ENCODE results near the gene DNAJB14.

DNAJB14 gene

DNA sequence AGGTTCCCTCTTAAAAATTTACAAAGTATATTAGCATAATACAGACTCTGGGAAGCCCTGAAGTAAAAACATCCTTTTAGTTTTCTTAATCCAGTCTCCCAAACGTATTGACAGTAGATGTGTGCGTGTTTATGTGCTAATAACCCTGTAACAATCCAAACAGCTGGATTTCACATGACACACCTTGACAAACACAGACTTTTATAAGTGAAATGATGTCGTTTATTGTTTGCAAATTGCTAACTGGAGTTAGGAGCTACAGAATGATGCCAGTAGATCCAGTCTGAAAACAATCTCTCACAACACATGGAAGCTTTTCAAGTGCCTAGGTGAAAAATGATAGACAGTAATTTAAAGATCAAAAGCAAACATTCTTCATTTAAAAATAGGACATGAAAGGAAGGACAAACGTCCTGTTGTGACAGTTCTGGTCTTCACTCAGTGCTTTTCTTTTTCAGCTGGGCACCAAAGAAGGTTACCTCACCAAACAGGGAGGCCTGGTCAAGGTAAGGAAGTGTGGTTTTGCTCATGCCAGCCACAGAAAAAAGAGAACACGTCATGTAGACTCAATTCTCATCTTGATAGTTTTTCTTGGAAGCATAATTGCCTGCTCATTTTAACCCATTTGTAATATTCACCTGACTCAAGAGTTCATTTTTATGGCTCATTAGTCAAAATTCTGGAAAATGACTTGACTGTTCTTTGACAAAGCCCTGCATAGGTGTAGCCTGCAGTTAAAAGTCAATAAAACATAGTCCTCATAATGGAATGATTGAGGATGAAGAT lies 85.1 kb downstream of the DNAJB14 start:
- H3K4me1 ChIP-seq (ENCODE audit: control insufficient read depth in 1 of 2, insufficient read depth in 2 of 2, low read length in 2 of 2) = peaks cover 0 to 4% of the 10 kb centered on the region in 2 donors
- no peaks in the 10 kb centered on the region for H3K36me3 ChIP-seq (ENCODE audit: control insufficient read depth in 1 of 2, insufficient read depth in 2 of 2, low read length in 2 of 2)
- H3K9me3 ChIP-seq (ENCODE audit: control insufficient read depth in 1 of 2, low read length in 2 of 2) = no peaks in the 10 kb centered on the region
- H3K27ac ChIP-seq (ENCODE audit: low read length) = no peak overlapping the region
- H3K27me3 ChIP-seq (ENCODE audit: low read depth, low read length) = no peaks in the 10 kb centered on the region
- H3K4me3 ChIP-seq (ENCODE audit: low read depth in 1 of 2, low read length in 2 of 2) = no peak overlapping the region

DNA sequence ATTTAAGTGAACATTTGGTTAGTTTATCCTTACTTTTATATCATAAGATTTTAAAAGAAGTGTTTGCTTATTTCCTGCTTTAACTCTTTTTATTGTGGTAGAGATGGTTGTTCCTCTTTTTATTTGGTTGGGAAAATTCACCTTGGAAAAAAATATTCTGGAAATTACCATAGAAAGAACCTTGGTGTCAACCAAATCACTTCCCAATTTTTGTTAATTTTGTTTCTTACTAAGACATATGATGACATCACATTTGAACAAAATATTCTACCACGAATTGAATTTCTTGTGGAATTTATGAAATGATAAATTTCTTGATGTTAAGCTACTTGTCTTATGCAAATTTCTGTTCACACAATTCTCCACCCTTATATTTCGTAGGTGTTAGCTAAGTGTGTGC lies 85.9 kb downstream of the DNAJB14 start:
- Histone ChIP-seq H3K9me3 (ENCODE audit: control insufficient read depth in 1 of 2, low read length in 2 of 2) (no peaks in the 10 kb centered on the region), H3K4me1 (ENCODE audit: control insufficient read depth in 1 of 2, insufficient read depth in 2 of 2, low read length in 2 of 2) (peaks cover 0 to 4% of the 10 kb centered on the region in 2 donors), H3K27ac (ENCODE audit: low read length) (no peak overlapping the region), H3K36me3 (ENCODE audit: control insufficient read depth in 1 of 2, insufficient read depth in 2 of 2, low read length in 2 of 2) (no peaks in the 10 kb centered on the region), H3K27me3 (ENCODE audit: low read depth, low read length) (no peaks in the 10 kb centered on the region), H3K4me3 (ENCODE audit: low read depth in 1 of 2, low read length in 2 of 2) (no peak overlapping the region)

DNA sequence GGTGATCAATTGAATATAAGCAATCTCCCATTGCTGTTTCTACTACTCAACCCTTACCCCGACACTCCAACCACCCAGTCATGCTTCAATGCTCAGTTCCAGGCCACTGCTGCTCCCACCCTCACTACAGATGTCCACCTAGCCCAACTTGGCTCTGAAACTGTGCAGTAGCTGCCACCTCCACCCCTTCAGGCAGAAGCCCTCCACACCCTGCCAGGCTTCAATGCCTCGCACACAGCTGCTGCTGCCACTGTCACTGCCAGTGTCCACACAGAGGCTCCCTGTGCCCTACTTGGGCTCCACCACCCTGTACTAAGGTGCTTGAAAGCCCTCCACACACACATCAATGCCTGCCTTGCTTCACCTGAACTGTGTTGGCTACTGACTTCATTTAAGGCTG lies 86.8 kb downstream of the DNAJB14 start:
- Histone ChIP-seq H3K27ac (ENCODE audit: low read length) (no peak overlapping the region), H3K4me3 (ENCODE audit: low read depth in 1 of 2, low read length in 2 of 2) (no peak overlapping the region), H3K9me3 (ENCODE audit: control insufficient read depth in 1 of 2, low read length in 2 of 2) (peaks cover 0 to 3% of the 10 kb centered on the region in 2 donors), H3K36me3 (ENCODE audit: control insufficient read depth in 1 of 2, insufficient read depth in 2 of 2, low read length in 2 of 2) (no peaks in the 10 kb centered on the region), H3K4me1 (ENCODE audit: control insufficient read depth in 1 of 2, insufficient read depth in 2 of 2, low read length in 2 of 2) (peaks cover 0 to 4% of the 10 kb centered on the region in 2 donors), H3K27me3 (ENCODE audit: low read depth, low read length) (no peaks in the 10 kb centered on the region)

DNA sequence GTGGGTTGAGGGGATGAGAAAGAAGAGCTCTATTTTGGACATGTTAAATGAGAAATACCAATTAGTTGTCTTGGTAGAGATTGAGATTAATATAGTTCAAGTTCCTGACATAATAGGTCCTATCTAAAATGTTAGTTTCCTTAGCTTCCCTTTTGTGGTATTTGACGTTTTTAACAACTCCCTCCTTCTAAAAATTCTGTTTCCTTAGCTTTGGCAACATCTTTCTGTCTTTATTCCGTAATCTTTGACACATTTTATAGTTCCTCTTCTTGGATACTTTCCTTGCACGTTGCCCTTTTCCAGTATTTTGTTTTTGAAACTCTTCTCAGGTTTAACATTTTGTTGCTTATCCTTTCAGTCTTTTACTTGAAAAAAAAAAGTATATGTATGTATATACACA lies 89.1 kb downstream of the DNAJB14 start:
- no peaks in the 10 kb centered on the region for H3K36me3 ChIP-seq (ENCODE audit: control insufficient read depth in 1 of 2, insufficient read depth in 2 of 2, low read length in 2 of 2)
- no peak overlapping the region for H3K4me3 ChIP-seq (ENCODE audit: low read depth in 1 of 2, low read length in 2 of 2)
- H3K9me3 ChIP-seq (ENCODE audit: control insufficient read depth in 1 of 2, low read length in 2 of 2) = peaks cover 0 to 6% of the 10 kb centered on the region in 2 donors
- no peaks in the 10 kb centered on the region for H3K27me3 ChIP-seq (ENCODE audit: low read depth, low read length)
- H3K4me1 ChIP-seq (ENCODE audit: control insufficient read depth in 1 of 2, insufficient read depth in 2 of 2, low read length in 2 of 2) = peaks cover 0 to 4% of the 10 kb centered on the region in 2 donors
- no peak overlapping the region for H3K27ac ChIP-seq (ENCODE audit: low read length)

DNA sequence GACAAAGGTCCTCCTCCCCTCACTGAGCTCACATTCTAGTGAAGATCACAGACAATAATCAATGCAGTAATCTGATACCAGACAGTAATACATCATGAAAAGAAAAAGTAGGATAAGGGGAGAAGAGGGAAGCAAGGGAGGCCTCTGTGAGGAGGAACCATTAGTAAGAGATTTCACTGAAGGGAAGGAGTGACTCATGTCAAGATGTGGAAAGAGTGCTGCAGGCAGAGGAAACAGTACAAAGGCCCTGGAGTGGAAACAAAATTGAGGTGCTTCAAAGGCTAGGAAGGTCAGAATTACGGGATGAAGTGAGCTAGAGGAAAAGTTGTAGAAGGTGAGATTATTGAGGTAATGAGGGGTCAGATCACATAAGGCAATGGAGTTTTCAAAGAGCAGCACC lies 90.3 kb downstream of the DNAJB14 start:
- Histone ChIP-seq H3K36me3 (ENCODE audit: control insufficient read depth in 1 of 2, insufficient read depth in 2 of 2, low read length in 2 of 2) (no peaks in the 10 kb centered on the region), H3K4me3 (ENCODE audit: low read depth in 1 of 2, low read length in 2 of 2) (no peak overlapping the region), H3K27ac (ENCODE audit: low read length) (no peak overlapping the region)

DNA sequence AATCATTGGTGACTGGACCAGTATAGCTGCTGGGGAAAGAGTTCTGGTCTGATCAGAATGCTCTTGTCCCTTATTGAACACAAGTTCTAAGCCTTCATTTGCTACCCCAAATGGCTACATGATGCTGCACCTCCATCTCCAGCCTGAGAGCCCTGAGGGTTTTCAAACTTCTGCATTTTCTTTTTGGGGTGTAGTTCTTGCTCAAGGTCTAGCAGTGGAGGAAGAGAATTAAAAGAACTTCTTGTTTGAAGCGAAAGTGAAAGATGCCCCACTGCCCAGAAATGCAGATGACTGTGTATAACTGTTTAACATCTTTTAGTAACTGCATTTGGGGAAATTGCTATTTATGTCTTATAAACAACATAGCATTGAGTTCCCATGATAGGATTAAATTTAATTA lies 90.7 kb downstream of the DNAJB14 start:
- H3K4me1 ChIP-seq (ENCODE audit: control insufficient read depth in 1 of 2, insufficient read depth in 2 of 2, low read length in 2 of 2) = peaks cover 0 to 4% of the 10 kb centered on the region in 2 donors
- H3K9me3 ChIP-seq (ENCODE audit: control insufficient read depth in 1 of 2, low read length in 2 of 2) = peaks cover 0 to 6% of the 10 kb centered on the region in 2 donors
- H3K4me3 ChIP-seq (ENCODE audit: low read depth in 1 of 2, low read length in 2 of 2) = no peak overlapping the region
- no peaks in the 10 kb centered on the region for H3K27me3 ChIP-seq (ENCODE audit: low read depth, low read length)
- H3K36me3 ChIP-seq (ENCODE audit: control insufficient read depth in 1 of 2, insufficient read depth in 2 of 2, low read length in 2 of 2) = no peaks in the 10 kb centered on the region
- no peak overlapping the region for H3K27ac ChIP-seq (ENCODE audit: low read length)

More for the DNA sequence above, 90.3 kb downstream of the DNAJB14 start:
- Histone ChIP-seq H3K27me3 (ENCODE audit: low read depth, low read length) (no peaks in the 10 kb centered on the region), H3K9me3 (ENCODE audit: control insufficient read depth in 1 of 2, low read length in 2 of 2) (peaks cover 0 to 6% of the 10 kb centered on the region in 2 donors), H3K4me1 (ENCODE audit: control insufficient read depth in 1 of 2, insufficient read depth in 2 of 2, low read length in 2 of 2) (peaks cover 0 to 4% of the 10 kb centered on the region in 2 donors)

DNA sequence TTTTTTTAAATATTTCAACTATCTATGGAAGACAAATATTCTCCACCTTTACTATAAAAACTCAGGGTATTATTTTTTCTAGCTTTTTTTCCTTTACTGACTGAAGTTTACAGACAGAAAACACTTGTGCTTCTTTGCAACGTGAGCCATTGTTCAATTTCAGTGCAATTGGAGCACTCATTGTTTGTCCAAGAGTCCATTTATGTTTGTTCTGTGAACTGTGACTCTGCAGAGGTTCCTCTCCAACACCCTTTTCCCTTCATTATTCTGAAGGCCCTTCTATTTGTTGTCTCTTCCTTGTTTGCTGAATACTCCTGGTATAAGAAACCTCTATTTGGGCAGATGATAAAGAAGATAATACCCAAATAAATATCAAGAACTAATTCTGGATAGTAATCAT lies 92.4 kb downstream of the DNAJB14 start:
- no peak overlapping the region for H3K27ac ChIP-seq (ENCODE audit: low read length)
- H3K36me3 ChIP-seq (ENCODE audit: control insufficient read depth in 1 of 2, insufficient read depth in 2 of 2, low read length in 2 of 2) = no peaks in the 10 kb centered on the region
- H3K4me3 ChIP-seq (ENCODE audit: low read depth in 1 of 2, low read length in 2 of 2) = no peak overlapping the region
- peaks cover 0 to 6% of the 10 kb centered on the region in 2 donors for H3K9me3 ChIP-seq (ENCODE audit: control insufficient read depth in 1 of 2, low read length in 2 of 2)
- peaks cover 0 to 4% of the 10 kb centered on the region in 2 donors for H3K4me1 ChIP-seq (ENCODE audit: control insufficient read depth in 1 of 2, insufficient read depth in 2 of 2, low read length in 2 of 2)
- no peaks in the 10 kb centered on the region for H3K27me3 ChIP-seq (ENCODE audit: low read depth, low read length)

DNA sequence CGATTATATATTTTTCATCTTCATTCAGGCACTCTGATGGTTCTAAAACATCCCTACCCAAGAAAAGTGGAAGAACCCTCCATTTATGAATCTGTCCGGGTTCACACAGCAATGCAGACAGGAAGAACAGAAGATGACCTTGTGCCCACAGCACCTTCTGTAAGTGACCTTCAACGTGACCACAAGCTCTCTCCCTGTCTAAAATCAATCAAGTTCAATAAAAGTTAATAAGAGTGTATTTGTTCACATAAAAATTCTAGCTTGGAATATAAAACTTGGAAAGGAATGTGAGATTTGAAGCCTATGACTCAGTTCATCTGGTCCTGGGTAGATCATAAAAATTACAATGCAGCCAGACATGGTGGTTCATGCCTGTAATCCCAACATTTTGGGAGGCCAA lies 93.2 kb downstream of the DNAJB14 start:
- no peak overlapping the region for H3K27ac ChIP-seq (ENCODE audit: low read length)
- H3K36me3 ChIP-seq (ENCODE audit: control insufficient read depth in 1 of 2, insufficient read depth in 2 of 2, low read length in 2 of 2) = no peaks in the 10 kb centered on the region
- no peaks in the 10 kb centered on the region for H3K27me3 ChIP-seq (ENCODE audit: low read depth, low read length)
- H3K4me3 ChIP-seq (ENCODE audit: low read depth in 1 of 2, low read length in 2 of 2) = no peak overlapping the region
- H3K4me1 ChIP-seq (ENCODE audit: control insufficient read depth in 1 of 2, insufficient read depth in 2 of 2, low read length in 2 of 2) = peaks cover 0 to 4% of the 10 kb centered on the region in 2 donors
- H3K9me3 ChIP-seq (ENCODE audit: control insufficient read depth in 1 of 2, low read length in 2 of 2) = peaks cover 0 to 6% of the 10 kb centered on the region in 2 donors

DNA sequence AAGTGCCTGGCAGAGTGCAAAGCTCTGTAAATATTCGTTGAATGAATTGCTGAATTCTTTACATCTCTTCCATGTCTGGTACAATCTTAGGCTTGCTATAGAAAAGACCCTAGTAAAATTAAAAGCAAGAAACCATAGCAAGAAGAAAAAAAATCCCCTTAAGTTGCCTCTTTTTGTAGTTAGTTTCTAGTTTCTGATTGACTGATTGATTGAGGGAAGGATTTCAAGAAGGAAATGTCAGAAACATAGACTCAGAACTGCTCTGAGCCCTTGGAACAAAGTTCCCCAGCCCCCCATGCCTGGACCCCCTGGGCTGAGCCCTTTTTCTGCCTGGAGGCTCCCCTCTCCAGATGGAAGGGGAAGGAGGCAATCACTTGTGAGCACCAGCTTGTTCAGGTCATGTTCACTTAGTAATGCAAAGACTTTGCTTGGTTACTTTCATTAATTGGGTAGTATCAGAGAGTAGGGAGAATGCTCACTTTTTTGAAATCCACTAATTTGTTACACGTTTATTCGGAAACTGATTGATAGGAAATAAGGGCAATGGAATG lies 94.1 kb downstream of the DNAJB14 start:
- Histone ChIP-seq H3K27me3 (ENCODE audit: low read depth, low read length) (no peaks in the 10 kb centered on the region), H3K36me3 (ENCODE audit: control insufficient read depth in 1 of 2, insufficient read depth in 2 of 2, low read length in 2 of 2) (no peaks in the 10 kb centered on the region), H3K4me3 (ENCODE audit: low read depth in 1 of 2, low read length in 2 of 2) (no peak overlapping the region), H3K9me3 (ENCODE audit: control insufficient read depth in 1 of 2, low read length in 2 of 2) (peaks cover 0 to 6% of the 10 kb centered on the region in 2 donors), H3K4me1 (ENCODE audit: control insufficient read depth in 1 of 2, insufficient read depth in 2 of 2, low read length in 2 of 2) (peaks cover 0 to 4% of the 10 kb centered on the region in 2 donors), H3K27ac (ENCODE audit: low read length) (no peak overlapping the region)

DNA sequence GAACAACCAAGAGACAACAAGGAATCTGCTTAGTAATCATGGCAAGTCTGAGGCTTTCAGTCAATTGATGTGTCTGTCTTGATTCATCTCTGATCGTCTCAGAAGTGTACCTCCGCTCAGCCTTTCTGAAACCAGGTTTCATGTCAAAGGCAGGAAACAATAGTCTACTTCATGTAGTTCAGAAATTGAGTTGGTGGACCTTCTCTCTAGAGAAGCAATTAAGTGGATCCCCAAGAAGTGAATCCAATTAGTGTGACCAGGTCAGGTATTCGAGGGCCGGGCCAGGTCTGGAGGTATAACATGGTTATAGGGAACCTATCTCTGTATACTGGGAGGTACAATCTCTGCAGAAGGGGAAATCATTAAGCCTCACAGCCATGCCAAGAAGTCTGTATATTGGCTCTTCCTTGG lies 97.8 kb downstream of the DNAJB14 start:
- H3K27me3 ChIP-seq (ENCODE audit: low read depth, low read length) = no peaks in the 10 kb centered on the region
- no peak overlapping the region for H3K27ac ChIP-seq (ENCODE audit: low read length)
- no peaks in the 10 kb centered on the region for H3K36me3 ChIP-seq (ENCODE audit: control insufficient read depth in 1 of 2, insufficient read depth in 2 of 2, low read length in 2 of 2)
- no peaks in the 10 kb centered on the region for H3K9me3 ChIP-seq (ENCODE audit: control insufficient read depth in 1 of 2, low read length in 2 of 2)
- H3K4me1 ChIP-seq (ENCODE audit: control insufficient read depth in 1 of 2, insufficient read depth in 2 of 2, low read length in 2 of 2) = no peaks in the 10 kb centered on the region
- H3K4me3 ChIP-seq (ENCODE audit: low read depth in 1 of 2, low read length in 2 of 2) = no peak overlapping the region

DNA sequence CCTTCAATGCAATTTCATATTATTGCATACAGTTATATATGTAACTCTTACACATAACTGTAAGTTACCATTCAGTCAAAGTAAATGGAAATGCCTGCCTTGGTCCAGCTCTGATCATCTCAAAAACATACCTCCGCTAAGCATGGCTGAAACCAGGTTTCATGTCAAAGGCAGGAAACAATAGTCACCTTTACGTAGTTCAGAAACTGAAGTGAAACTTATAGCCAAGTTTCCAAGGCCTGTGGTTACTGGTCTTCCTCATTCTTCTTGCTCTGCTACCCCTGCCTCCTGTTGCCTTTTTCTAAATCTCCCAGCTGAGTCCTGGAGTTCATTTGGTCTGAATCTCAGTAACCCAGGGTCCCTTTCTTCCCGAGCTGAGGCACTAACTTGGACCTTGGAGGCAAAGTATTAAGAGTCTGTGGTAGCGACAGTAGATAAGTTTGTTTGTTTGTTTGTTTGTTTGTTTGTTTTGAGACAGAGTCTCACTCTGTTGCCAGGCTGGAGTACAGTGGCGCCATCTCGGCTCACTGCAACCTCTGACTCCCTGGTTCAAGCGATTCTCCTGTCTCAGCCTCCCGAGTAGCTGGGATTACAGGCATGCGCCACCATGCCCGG lies 98.9 kb downstream of the DNAJB14 start:
- H3K4me3 ChIP-seq (ENCODE audit: low read depth in 1 of 2, low read length in 2 of 2) = no peak overlapping the region
- H3K36me3 ChIP-seq (ENCODE audit: control insufficient read depth in 1 of 2, insufficient read depth in 2 of 2, low read length in 2 of 2) = no peaks in the 10 kb centered on the region
- H3K9me3 ChIP-seq (ENCODE audit: control insufficient read depth in 1 of 2, low read length in 2 of 2) = no peaks in the 10 kb centered on the region
- H3K27ac ChIP-seq (ENCODE audit: low read length) = no peak overlapping the region
- H3K27me3 ChIP-seq (ENCODE audit: low read depth, low read length) = no peaks in the 10 kb centered on the region
- H3K4me1 ChIP-seq (ENCODE audit: control insufficient read depth in 1 of 2, insufficient read depth in 2 of 2, low read length in 2 of 2) = no peaks in the 10 kb centered on the region

All from muscle layer of duodenum (tissue), 2 donors.